Measurements from ENCODE around the gene TMTC4. TPM values are rescaled to one million over a fixed set of nuclear protein-coding genes. Genes with fewer than 3 reads are reported as not detected.

Gene TMTC4
- total RNA-seq, 1 experiment from 2014 or later = 15.6 TPM

DNA sequence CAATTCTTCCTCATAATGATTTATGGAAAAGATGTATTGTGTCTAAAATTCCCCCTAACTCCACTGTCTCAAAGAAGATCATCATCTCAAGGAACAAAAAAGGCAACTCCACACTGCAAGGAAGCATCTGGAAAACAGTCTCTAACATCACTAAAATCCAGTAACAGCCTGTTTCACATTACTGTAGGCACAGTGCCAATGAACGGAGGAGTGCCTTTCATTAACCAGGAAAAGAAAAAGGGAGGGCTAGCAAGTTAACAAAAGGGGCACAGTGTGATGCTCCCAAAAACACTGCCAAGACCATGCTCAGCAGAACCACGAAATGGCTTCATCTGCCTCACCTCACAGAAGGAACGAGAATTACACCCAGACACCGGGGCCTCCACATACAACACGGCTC, 8.5 kb downstream of the TMTC4 start:
- no peak for DNase-seq (ENCODE audit: low read depth)

DNA sequence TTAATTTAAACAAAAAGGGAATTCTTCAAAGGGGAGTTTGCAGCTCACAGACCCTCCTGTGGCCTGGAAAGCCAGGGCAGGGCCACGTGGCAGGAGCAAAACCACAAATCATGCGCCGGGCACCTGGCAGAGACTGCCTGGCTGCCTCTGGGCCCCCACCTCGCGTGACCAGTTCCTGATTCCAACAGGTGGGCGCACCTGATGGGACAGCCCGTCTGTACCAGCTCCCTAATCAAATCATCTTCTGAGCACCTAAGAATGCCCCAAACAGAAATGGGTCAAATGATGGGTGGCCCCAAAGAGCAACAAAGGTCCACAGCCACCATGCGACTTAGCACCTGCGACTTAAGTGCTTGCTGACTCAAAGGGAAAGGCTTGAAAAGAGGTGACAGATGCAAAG, 9.2 kb downstream of the TMTC4 start:
- no peak for DNase-seq (ENCODE audit: low read depth)

DNA sequence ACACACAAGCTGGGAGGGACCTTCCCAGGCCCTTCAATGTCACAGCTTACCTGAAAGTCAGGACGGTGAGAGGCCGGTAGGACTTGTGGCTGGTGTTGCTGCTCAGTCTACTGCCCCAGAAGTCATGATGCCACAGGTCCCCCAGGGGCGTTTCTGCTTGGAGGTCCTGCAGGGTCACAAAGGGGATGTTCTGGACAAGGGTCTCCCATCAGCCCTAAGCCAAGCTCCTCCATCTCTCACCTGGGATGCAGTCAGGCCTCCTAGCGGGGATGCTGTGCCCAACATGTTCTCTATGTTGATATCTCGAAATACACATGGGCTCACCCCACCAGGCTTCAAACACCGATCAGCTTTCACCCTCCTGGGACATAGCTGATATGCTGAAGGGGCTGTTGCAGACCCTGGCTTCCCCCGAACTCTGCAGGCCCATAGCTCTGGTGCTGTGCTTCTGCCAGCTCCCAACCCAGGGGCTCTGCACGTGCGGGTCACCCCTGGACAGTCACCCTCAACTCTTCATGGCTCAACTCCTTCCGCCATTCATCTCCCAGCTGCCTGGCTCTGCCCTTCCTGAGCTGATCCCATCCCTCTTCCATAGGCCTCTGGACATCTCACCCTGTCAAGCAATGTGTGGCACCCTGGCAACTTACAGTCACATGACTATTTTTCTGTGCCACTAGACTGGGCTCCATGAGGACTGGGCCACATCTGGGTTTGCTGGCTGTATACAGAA, 10.3 kb downstream of the TMTC4 start:
- DNase-seq (ENCODE audit: low read depth) = no peak

DNA sequence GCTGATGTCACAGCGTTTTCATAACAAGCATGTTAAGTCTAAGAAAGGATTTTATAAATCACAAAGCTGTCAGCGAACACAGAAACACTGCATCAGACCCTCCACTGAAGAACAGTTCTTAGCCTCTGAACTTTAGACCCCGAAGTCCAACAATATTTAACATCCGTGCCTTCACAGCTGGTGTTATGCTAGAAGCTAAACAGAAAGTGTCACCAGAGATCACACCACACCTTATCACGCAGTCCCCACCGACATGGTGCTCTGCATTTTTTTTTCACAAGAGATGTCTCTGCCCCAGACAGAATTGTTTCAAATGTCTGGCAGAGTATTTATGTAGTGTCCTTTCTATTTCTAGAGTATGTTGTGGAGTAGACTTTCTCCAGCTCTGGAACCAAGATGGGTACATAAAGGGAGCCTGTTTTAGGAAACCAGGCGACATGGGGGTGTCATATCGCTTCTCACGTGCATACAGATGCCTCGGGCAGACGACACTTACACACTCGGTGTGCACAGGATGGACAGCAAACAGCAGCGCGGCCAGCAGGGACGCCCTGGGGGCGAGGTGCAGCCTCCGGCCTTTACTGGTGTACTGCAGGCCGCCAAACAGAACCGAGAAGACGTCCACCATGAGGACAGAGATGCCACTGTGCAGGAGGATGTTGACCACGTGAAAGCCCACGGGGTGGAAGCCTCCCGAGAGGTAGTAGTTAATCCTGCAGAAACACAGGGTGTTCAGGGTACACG, 12.0 kb downstream of the TMTC4 start:
- no peak for DNase-seq (ENCODE audit: low read depth)

DNA sequence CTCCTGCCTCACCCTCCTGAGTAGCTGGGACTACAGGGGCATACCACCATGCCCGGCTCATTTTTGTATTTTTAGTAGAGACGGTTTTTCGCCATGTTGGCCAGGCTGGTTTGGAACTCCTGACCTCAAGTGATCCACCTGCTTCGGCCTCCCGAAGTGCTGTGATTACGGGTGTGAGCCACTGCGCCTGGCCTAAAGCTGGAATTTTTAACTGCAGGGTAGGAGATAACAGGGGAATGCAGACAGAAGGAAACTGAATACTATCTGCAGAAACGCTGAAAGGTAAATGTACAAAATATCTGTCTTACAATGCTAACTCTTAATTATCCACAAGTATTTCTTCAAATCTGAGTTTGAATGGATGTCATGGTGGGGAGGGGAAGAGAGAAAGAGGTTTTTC, 13.8 kb downstream of the TMTC4 start:
- DNase-seq (ENCODE audit: low read depth) = no peak

DNA sequence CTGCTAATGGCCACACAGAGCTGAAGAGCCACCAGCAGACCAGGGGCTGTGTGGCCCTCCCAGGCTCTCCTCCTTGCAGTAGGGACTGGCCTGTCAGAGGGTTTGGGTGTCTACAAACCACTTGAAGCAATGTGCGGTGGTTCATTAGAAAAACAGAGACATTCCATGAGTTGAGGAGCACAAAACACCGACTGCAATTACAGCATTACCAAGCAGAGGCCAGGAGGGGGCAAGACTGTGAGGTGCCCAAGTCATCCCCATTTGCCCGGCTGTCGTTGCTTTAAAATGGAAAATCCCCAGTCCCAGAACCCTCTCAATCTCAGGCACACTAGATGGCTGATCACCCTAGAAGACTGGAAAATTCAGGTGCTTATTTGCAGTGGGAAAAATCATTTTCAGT, 15.0 kb downstream of the TMTC4 start:
- DNase-seq (ENCODE audit: low read depth) = no peak

DNA sequence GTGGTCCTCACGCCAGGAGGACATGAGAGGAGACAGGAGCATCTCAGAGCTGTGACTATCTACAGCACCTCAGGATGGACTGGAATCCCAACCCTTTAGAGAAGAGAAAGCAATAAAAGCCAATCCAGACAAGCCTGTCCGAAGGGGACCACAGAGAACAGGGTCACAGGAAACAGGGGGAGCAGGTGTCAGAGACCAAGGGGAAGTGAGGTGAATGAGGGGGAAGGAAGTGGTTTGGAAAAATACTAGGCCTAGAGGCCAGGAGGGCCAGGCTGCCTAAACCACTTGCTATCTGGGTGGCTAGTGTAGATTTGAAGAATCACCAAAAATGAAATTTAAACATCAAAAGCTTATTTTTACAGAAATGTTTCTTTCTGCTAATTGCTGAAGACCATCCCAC, 16.2 kb downstream of the TMTC4 start:
- DNase-seq (ENCODE audit: low read depth) = no peak

DNA sequence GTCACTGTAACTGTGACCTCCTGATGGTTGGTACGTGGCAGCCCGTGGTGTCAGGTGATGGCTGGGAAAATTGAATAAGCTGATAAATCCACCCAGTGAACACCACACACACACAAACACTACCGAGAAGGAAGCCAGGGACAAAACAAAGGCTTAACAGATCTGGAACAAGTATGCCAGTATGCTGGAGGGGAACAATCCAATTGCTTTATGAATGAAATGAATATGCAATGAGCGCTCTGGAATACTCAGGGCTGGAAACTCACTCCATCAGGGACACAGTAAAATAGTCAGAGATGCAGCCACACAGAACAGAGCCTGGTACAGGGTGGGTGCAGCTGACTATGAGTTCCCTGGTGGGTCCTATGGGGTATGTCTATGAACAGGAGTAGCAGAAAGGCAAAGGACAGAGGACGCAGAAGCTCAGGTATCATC, 16.7 kb downstream of the TMTC4 start:
- DNase-seq (ENCODE audit: low read depth) = no peak

DNA sequence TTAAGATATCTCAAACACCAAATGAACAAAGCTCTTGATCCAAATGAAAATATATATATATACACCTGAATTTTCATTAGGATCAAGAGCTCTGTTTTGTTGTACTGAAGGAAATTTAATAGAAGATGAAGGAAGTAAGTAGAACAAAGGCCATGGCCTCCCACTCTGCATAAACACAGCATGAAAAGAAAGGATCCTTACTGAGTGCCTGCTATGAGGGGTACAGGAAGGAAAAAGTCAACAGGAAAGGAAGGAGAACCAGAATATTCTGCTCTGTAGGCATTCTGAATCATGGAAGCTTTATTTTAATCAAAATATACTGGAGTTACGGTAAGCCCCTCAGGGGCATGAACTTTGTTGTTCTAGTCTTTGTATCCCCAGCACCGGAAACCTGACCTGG, 22.1 kb downstream of the TMTC4 start:
- no peak for DNase-seq (ENCODE audit: low read depth)

DNA sequence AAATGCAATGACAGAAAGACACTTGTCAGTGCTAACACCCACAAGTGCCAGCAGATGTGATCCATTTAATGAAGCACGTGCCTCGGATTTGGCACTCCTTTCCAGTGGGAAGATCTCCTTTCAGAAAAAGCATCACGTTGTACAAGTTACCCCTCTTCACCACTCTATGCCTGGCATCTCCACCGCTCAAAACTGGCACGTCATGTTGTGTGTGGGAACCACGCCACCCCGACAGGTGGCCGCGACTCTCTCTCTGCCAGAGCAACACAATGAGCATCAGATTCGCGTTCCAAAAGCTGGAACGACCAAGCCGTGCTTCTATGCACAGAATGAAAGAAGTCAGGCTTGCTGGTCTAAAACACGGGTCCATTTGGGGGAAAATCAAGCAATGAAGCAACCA, 24.3 kb downstream of the TMTC4 start:
- DNase-seq (ENCODE audit: low read depth) = no peak

DNA sequence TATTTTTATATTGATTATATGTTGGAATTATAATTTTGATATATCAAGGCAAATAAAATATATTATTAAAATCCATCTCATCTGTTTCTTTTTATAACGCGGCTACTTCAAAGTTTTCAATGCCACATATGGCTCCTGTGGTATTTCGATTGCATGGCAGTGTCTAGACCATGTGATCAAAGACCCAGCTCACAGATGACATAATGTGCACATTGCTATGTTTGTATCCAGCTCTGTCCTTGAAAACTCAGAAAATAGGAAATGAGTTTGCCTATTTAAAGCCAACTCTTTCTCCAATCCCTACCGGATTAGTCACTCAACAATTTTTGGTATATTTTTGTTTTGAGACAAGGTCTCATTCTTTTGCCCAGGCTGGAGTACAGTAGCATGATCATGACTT, 26.2 kb downstream of the TMTC4 start:
- DNase-seq (ENCODE audit: low read depth) = no peak

DNA sequence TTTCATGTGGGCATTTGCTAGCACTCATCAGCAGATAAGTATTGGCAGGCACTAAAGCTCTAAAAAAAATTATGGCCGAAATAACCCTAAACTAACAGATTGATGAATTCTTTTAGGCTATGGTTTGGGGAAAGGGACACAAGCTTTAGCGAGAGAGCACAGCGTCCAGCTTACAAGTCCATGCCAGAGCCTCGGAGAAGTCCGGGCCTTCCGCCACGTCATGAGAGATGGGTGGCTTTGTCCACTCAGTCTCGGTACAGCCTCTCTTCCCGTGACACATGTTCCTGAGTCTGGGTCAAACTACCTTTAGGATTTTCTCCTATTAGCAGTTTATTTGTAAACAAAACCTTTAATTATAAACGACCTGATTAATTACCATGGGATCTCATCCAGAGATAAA, 27.7 kb downstream of the TMTC4 start:
- no peak for DNase-seq (ENCODE audit: low read depth)

DNA sequence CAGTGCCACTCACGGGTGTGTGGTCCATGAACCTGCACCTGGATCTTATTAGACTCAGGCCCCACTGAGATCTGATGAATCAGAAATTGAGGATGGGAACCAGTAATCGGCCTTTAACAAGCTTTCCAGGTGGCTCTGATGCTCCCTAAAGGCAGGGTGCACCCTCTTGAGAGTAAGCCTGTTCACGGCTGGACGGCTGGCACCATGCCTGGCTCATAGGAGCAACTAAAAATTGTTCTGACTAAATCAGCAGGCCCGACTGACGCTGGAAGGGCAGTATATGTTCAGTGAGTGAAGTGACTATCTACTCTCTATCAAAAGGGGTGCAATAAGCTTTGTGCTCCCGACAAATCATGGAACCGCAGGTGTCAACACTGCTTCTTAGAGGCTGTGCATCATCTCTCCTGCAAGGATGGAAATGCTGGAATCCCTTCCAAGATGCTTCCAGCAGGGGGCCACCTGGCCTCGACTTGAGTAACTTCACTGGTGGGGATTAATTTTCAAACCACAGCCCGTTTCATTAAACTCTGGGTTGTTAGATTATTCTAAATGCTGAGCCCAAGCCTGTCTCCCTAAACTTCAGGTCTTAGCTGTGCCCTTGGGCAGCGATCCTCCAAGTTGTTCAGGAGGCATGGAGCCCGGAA, 28.4 kb downstream of the TMTC4 start:
- peak; percentile 37 for DNase-seq (ENCODE audit: low read depth)

DNA sequence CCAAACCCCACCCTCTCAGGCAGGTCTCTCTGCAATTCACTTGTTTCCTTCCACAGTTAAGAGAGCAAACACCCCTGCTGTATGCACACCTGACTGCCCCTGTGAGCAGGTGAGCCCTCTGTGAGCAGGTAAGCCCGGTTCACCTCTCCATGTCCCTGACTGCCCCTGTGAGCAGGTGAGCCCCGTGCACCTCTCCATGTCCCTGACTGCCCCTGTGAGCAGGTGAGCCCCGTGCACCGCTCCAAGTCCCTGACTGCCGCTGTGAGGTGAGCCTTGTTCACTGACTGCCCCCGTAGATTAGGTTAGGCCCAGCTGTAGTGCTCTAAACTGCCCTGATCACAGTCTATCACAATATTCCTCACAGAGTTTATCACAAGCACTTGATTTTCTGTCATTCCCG, 29.2 kb downstream of the TMTC4 start:
- DNase-seq (ENCODE audit: low read depth) = no peak

DNA sequence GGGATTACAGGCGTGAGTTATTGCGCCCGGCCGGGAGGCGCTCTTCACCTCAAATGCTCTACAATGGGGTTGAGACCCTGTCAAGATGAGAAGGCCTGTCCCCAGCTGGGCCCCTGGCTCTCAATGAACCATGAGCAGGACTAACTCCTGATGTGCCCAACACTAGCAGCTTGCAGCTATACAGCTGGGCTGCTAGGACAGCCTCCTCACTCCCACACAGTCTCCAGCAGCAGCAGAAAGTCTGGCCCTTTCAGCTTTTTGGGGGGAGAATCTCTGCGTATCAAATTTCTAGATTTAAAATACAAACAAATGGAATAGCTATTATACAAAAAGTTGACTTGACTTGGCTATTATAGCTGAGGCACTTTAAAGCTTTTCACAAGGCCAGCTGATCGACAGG, 30.2 kb downstream of the TMTC4 start:
- DNase-seq (ENCODE audit: low read depth) = no peak

DNA sequence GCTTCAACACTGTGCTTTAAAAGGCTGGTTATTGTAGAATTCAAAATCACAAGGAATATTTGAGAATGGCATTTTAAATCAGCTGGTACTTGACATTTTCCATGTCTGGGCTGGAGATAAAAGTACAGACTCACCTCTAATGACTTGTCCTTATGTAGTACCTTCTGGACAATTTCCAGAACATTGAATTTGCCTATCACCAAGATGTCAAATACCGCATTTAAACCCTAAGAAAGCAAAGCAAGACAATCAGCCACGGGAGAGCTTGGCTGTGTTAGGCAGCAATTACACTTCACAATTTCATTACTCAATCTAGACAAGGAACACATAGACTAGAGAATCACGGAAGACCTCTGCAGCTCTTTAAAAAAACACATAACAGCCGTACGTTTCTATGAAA, 36.8 kb downstream of the TMTC4 start:
- DNase-seq (ENCODE audit: low read depth) = no peak

DNA sequence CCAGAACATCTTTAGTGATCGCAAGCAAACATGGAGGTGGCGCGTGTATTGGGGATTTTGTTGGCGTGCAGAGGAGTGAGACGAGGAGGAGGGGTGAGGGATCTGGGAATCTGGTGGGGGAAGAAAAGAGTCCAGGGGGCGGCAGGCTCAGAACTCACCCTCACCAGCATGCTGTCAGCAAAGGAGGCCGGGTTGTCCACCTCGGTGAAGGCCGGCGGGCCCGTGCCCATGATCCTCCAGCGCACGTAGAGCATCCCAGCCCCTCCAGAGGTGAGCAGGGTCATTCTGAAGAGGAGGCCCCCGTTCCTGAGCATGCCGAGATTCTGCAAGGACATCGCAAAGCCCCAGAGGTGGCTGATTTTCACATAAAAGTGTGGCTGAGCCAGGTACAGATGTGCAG, 37.2 kb downstream of the TMTC4 start:
- DNase-seq (ENCODE audit: low read depth) = no peak

DNA sequence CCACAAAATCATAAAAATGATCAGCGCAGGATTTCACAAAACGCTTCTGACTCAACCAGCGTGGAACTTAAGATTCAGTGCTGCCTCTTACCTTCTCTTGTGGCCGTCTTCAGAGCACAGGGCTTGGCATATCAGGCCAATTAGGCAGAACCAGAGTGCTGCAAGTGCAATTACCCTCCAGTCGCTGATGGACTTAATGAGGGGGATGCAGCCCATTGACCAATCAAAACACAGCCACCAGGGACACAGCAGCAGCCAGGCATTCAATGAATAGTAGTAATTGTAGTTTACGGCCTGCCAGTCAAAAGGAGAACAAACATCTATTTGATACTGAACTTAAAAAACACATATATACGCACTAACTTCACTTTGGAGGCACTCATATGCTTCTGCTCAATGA, 38.2 kb downstream of the TMTC4 start:
- no peak for DNase-seq (ENCODE audit: low read depth)

DNA sequence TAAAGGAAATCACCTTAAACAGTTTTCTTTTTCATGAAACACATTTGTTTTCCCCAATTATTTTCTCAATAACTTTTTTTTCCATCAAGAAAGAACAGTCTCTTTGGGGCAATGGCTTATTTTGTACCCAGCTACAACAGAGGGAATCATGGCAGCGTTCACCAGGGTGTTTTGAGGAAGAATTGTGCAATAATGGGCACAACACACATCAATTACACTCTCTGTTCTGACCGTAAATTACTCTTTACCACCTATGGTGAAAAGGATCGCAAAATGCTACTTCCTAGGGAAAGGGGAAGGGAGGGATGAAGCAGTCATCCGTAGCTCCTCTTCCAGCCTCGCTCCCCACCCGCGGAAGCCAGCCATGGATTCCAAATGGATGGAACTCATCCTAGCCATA, 38.6 kb downstream of the TMTC4 start:
- no peak for DNase-seq (ENCODE audit: low read depth)

DNA sequence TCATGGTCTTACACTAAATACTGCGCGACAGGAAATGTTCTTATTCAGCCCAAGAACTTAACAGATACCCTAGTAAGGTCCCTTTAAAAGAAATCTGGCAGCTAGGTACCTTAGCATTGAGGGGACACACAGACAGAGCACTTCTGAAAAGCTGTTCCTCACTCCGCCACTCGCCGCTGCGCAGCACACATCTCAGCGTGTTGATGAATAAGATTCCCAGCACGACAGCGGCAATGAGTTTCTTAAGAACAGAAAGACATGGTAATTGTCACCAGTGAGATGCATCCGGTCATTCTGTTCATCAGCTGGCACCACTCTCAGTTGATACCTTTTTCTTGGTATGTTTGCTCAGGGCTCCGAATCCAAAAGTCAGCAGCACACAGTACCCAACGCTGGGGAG, 39.9 kb downstream of the TMTC4 start:
- no peak for DNase-seq (ENCODE audit: low read depth)

DNA sequence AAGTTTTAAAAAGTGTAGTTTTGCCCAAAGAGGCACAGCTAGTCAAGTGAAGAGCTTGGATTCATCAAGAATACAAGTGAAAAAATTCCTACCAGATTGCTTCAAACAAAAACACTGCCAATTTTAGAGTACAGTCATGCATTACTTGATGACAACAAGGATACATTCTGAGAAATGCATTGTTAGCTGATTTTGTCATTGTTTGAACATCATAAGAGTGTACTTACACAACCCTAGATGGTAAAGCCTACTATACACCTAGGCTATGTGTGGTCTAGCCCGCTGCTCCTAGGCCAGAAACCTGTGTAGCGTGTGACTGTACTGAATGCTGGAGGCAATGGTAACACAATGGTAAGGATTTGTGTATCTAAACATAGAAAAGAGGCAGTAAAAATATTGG, 41.1 kb downstream of the TMTC4 start:
- DNase-seq (ENCODE audit: low read depth) = peak; percentile 19

DNA sequence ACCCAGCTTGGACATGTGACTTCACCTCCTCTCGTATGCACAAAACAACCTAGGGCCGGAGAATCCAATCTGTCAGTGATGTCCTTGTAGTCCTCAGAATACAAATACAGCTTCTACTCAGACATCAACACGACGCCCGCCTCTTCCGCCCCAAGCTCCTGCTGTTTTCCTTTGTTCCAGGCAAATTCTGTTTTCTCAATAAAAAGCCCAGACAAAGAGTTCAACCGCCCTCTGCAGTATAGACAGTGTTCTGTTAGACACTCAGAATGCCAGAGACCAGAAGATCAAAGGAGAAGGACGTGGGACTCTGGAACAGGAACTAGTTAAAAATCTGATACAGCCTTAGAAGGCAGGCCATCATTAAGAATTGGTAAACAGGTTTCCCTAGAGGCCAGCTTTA, 44.0 kb downstream of the TMTC4 start:
- DNase-seq (ENCODE audit: low read depth) = no peak

DNA sequence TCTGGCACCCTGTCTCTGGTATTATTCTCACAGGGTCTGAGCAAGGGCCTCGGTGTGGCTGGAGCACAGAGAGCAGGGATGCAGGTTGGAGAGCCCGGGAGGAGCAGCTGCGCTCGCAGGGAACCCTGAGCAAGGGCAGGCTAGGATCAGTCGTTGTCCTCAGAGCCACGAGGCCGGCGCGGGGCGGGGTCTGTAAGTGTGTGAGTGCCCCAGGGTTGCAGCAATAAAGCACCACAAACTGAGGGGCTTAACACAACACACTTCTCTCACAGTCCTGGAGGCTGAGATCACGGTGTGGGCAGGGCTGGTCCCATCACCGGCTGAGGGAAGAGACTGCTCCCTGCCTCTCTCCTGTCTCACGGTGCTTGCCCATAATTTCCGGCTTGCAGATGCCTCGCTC, 47.5 kb downstream of the TMTC4 start:
- DNase-seq (ENCODE audit: low read depth) = no peak

Measured in RPMI7951 (cell line).